ENCODE measurements around the gene ADD1. TPM values are rescaled to one million over a fixed set of nuclear protein-coding genes. Genes with fewer than 3 reads are reported as not detected.

The ADD1 gene
- total RNA-seq, 2 experiments from 2014 or later: 252 to 255 TPM

- CTCF ChIA-PET: interaction anchor here (1.2 to 2.0 kb wide), 2 partner anchors 13 to 154 kb away, joined by 4 to 7 read pairs; no protein-coding TSS in a partner anchor
- no peak for ATAC-seq
- no peaks in the 10 kb centered on the region for H3K9me3 Mint-ChIP-seq (ENCODE audit: insufficient read depth)
Observed at GRCh38 chr4:2799971-2800690, 43.5 kb upstream of the ADD1 start.

GRCh38 chr4:2800691-2801596, 42.7 kb upstream of the ADD1 start:
- CTCF ChIA-PET: interaction anchor here (2.0 kb wide), 1 partner anchor 153 kb away, joined by 7 read pairs; no protein-coding TSS in a partner anchor
- H3K27ac Mint-ChIP-seq: peak overlapping the region; percentile 72
- H3K4me3 Mint-ChIP-seq: peak overlapping the region; percentile 63
- POLR2A ChIA-PET: interaction anchor here (1.1 kb wide), 1 partner anchor 9 kb away, joined by 4 read pairs; no protein-coding TSS in a partner anchor
- peaks cover 3% of the 10 kb centered on the region for H3K36me3 Mint-ChIP-seq (ENCODE audit: low read depth)
- DNase-seq (no peak), ATAC-seq (no peak)
- peaks cover 42% of the 10 kb centered on the region for H3K4me1 Mint-ChIP-seq (ENCODE audit: low read depth)
- H3K9me3 Mint-ChIP-seq (ENCODE audit: insufficient read depth): no peaks in the 10 kb centered on the region
- no peaks in the 10 kb centered on the region for H3K27me3 Mint-ChIP-seq (ENCODE audit: low read depth)

More at GRCh38 chr4:2799971-2800690, 43.5 kb upstream of the ADD1 start:
- DNase-seq: no peak
- POLR2A ChIA-PET: interaction anchor here (0.6 to 3.8 kb wide), 5 partner anchors 10 to 557 kb away, joined by 3 to 30 read pairs (median 3); no protein-coding TSS in a partner anchor
- Mint-ChIP-seq H3K4me1 (ENCODE audit: low read depth) (peaks cover 42% of the 10 kb centered on the region), H3K27me3 (ENCODE audit: low read depth) (no peaks in the 10 kb centered on the region), H3K27ac (peak overlapping the region; percentile 91), H3K36me3 (ENCODE audit: low read depth) (peaks cover 3% of the 10 kb centered on the region), H3K4me3 (peak overlapping the region; percentile 82)

GRCh38 chr4:2802618-2803531, 40.8 kb upstream of the ADD1 start:
- DNase-seq (no peak), ATAC-seq (no peak)
- Mint-ChIP-seq H3K27me3 (ENCODE audit: low read depth) (no peaks in the 10 kb centered on the region), H3K4me1 (ENCODE audit: low read depth) (peaks cover 36% of the 10 kb centered on the region), H3K27ac (no peak overlapping the region), H3K36me3 (ENCODE audit: low read depth) (peaks cover 3% of the 10 kb centered on the region), H3K4me3 (no peak overlapping the region), H3K9me3 (ENCODE audit: insufficient read depth) (no peaks in the 10 kb centered on the region)
- POLR2A ChIA-PET: interaction anchor here (1.3 kb wide), 1 partner anchor 9 kb away, joined by 8 read pairs; no protein-coding TSS in a partner anchor
- CTCF ChIA-PET: no interaction called here

- Mint-ChIP-seq H3K4me3 (no peak overlapping the region), H3K9me3 (ENCODE audit: insufficient read depth) (no peaks in the 10 kb centered on the region), H3K27ac (no peak overlapping the region), H3K4me1 (ENCODE audit: low read depth) (peaks cover 27% of the 10 kb centered on the region), H3K36me3 (ENCODE audit: low read depth) (peaks cover 3% of the 10 kb centered on the region), H3K27me3 (ENCODE audit: low read depth) (no peaks in the 10 kb centered on the region)
- ATAC-seq: no peak
- DNase-seq: no peak
- POLR2A ChIA-PET: interaction anchor here (1.3 kb wide), 1 partner anchor 8 kb away, joined by 8 read pairs; no protein-coding TSS in a partner anchor
- CTCF ChIA-PET: interaction anchor here (0.7 kb wide), 1 partner anchor 18 kb away, joined by 3 read pairs; no protein-coding TSS in a partner anchor
Observed at GRCh38 chr4:2803624-2804448, 39.8 kb upstream of the ADD1 start.

- no peaks in the 10 kb centered on the region for H3K27me3 Mint-ChIP-seq (ENCODE audit: low read depth)
Observed at GRCh38 chr4:2804449-2804972, 39.1 kb upstream of the ADD1 start.

GRCh38 chr4:2804973-2805501, 38.6 kb upstream of the ADD1 start:
- H3K4me3 Mint-ChIP-seq: no peak overlapping the region
- H3K4me1 Mint-ChIP-seq (ENCODE audit: low read depth): peaks cover 19% of the 10 kb centered on the region
- DNase-seq (no peak), ATAC-seq (no peak)
- POLR2A ChIA-PET: no interaction called here
- H3K36me3 Mint-ChIP-seq (ENCODE audit: low read depth): no peaks in the 10 kb centered on the region
- no peaks in the 10 kb centered on the region for H3K9me3 Mint-ChIP-seq (ENCODE audit: insufficient read depth)
- H3K27me3 Mint-ChIP-seq (ENCODE audit: low read depth): no peaks in the 10 kb centered on the region
- H3K27ac Mint-ChIP-seq: no peak overlapping the region
- CTCF ChIA-PET: no interaction called here

More at GRCh38 chr4:2804449-2804972, 39.1 kb upstream of the ADD1 start:
- Mint-ChIP-seq H3K36me3 (ENCODE audit: low read depth) (no peaks in the 10 kb centered on the region), H3K4me1 (ENCODE audit: low read depth) (peaks cover 20% of the 10 kb centered on the region), H3K9me3 (ENCODE audit: insufficient read depth) (no peaks in the 10 kb centered on the region), H3K27ac (no peak overlapping the region), H3K4me3 (no peak overlapping the region)
- no peak for ATAC-seq
- DNase-seq: no peak
- POLR2A ChIA-PET: no interaction called here
- CTCF ChIA-PET: no interaction called here

GRCh38 chr4:2805712-2806389, 37.8 kb upstream of the ADD1 start:
- Mint-ChIP-seq H3K4me3 (no peak overlapping the region), H3K27me3 (ENCODE audit: low read depth) (no peaks in the 10 kb centered on the region), H3K36me3 (ENCODE audit: low read depth) (no peaks in the 10 kb centered on the region), H3K4me1 (ENCODE audit: low read depth) (peaks cover 17% of the 10 kb centered on the region), H3K27ac (no peak overlapping the region), H3K9me3 (ENCODE audit: insufficient read depth) (no peaks in the 10 kb centered on the region)
- no peak for DNase-seq
- POLR2A ChIA-PET: no interaction called here
- CTCF ChIA-PET: no interaction called here
- ATAC-seq: no peak

GRCh38 chr4:2806390-2807355, 37.0 kb upstream of the ADD1 start:
- ATAC-seq (no peak), DNase-seq (no peak)
- H3K9me3 Mint-ChIP-seq (ENCODE audit: insufficient read depth): no peaks in the 10 kb centered on the region
- H3K4me3 Mint-ChIP-seq: no peak overlapping the region
- peaks cover 15% of the 10 kb centered on the region for H3K4me1 Mint-ChIP-seq (ENCODE audit: low read depth)
- H3K27ac Mint-ChIP-seq: peak overlapping the region; percentile 54
- peaks cover under 1% of the 10 kb centered on the region for H3K36me3 Mint-ChIP-seq (ENCODE audit: low read depth)
- ChIA-PET POLR2A (no interaction called here), CTCF (no interaction called here)
- no peaks in the 10 kb centered on the region for H3K27me3 Mint-ChIP-seq (ENCODE audit: low read depth)

- POLR2A ChIA-PET: interaction anchor here (1.5 kb wide), 1 partner anchor 20 kb away, joined by 4 read pairs; no protein-coding TSS in a partner anchor
- no peak for DNase-seq
- H3K27ac Mint-ChIP-seq: peak overlapping the region; percentile 54
- no peaks in the 10 kb centered on the region for H3K9me3 Mint-ChIP-seq (ENCODE audit: insufficient read depth)
- no peaks in the 10 kb centered on the region for H3K27me3 Mint-ChIP-seq (ENCODE audit: low read depth)
- peaks cover 18% of the 10 kb centered on the region for H3K4me1 Mint-ChIP-seq (ENCODE audit: low read depth)
- CTCF ChIA-PET: no interaction called here
- ATAC-seq: no peak
- H3K4me3 Mint-ChIP-seq: no peak overlapping the region
- H3K36me3 Mint-ChIP-seq (ENCODE audit: low read depth): peaks cover 5% of the 10 kb centered on the region
Observed at GRCh38 chr4:2807571-2807970, 36.1 kb upstream of the ADD1 start.
